ENCODE data around the gene TMEM60.

DNA sequence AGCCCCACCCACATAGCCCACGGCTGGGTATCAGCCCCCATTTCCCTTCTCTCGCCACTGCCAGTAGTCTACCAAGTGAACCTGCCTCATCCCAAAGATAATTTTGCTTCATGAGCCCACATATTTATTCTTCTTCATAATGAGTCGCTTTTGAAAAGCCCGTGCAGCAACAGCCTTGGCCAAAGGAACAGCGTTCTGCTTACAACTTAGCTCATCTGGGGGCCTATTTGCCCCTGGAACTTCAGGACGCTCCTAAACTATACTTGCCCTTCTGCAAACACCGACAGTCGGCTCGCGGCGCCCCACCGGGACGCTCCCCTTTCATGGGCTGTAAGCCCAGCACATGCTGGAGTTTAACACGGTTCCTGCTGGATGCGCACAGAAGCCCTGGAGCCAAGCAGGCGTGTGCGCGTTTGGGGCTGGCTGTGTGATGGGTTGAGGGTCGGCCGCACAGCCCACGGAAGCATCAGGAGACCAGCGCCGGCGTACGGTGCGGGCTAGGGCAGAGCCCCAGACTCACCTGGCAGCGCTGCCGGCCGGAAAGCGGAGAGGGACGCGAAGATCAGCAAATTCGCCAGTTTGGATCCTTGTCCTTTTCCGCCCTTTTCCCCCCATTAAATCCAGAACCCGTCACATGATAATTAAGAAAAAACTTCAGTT, 370 bp downstream of the TMEM60 start:
- TF ChIP-seq POLR2A (IDR thresholded peaks at IDR 0.05; ENCODE audit: low read depth, low read length) (peak; percentile 54), CTCF (IDR thresholded peaks at IDR 0.05 in 2 of 3, conservative IDR thresholded peaks at IDR 0.05 in 1 of 3; ENCODE audit: control insufficient read depth in 2 of 3, extremely low read depth in 1 of 3, insufficient read depth in 1 of 3, low read depth in 3 of 3, low read length in 3 of 3) (no peak), SMAD1 (IDR thresholded peaks at IDR 0.05; ENCODE audit: low read depth, partially characterized antibody) (no peak), POLR2AphosphoS2 (IDR thresholded peaks at IDR 0.05; ENCODE audit: low read depth, low read length) (no peak), RCOR1 (conservative IDR thresholded peaks at IDR 0.05; ENCODE audit: low read depth, low read length) (no peak)
